GM18861 (cell line): ENCODE results near the gene NEU1.
"Not testable (repeated sequence)": the region's sequence is repeated elsewhere in the genome, so short reads cannot be mapped to it uniquely, and the experiment has no call there.

Source experiments
- ATAC-seq: cut with Tn5 transposase; IDR thresholded peaks from one replicate; pipeline ENCODE4 v1.9.1; 2021; ENCODE audit not compliant: unreplicated experiment

The NEU1 gene

GRCh38 chr6:31847276-31847978 is 15.2 kb downstream of the NEU1 start:
- no peak for ATAC-seq

GRCh38 chr6:31844507-31844906 is 18.1 kb downstream of the NEU1 start:
- ATAC-seq, result no peak

DNA sequence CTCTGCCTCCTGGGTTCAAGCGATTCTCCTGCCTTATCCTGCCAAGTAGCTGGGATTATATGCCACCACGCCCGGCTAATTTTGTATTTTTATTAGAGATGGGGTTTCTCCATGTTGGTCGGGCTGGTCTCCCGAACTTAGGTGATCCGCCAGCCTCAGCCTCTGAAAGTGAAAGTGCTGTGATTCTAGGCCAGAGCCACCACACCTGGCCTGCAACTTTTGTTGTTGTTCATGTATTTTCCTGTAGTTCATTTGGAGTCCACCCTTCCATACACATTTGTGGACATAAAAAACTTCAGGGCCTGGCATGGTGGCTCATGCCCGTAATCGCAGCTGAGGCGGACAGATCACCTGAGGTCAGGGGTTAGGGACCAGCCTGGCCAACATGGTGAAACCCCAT is 20.6 kb downstream of the NEU1 start:
- no peak for ATAC-seq

DNA sequence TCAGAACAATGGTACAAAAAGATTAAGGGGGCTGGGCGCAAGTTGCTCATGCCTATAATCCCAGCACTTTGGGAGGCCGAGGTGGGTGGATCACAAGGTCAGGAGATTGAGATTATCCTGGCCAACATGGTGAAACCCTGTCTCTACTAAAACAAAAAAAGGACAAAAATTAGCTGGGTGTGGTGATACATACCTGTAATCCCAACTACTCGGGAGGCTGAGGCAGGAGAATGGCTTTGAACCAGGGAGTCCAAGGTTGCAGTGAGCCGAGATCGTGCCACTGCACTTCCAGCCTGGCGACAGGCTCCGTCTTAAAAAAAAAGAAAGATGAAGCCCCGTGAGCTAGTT is 22.9 kb downstream of the NEU1 start:
- not testable (repeated sequence) for ATAC-seq

- no peak for ATAC-seq
Observed at GRCh38 chr6:31838968-31839367, 23.7 kb downstream of the NEU1 start.

GRCh38 chr6:31838114-31838553 is 24.5 kb downstream of the NEU1 start:
- not testable (repeated sequence) for ATAC-seq

DNA sequence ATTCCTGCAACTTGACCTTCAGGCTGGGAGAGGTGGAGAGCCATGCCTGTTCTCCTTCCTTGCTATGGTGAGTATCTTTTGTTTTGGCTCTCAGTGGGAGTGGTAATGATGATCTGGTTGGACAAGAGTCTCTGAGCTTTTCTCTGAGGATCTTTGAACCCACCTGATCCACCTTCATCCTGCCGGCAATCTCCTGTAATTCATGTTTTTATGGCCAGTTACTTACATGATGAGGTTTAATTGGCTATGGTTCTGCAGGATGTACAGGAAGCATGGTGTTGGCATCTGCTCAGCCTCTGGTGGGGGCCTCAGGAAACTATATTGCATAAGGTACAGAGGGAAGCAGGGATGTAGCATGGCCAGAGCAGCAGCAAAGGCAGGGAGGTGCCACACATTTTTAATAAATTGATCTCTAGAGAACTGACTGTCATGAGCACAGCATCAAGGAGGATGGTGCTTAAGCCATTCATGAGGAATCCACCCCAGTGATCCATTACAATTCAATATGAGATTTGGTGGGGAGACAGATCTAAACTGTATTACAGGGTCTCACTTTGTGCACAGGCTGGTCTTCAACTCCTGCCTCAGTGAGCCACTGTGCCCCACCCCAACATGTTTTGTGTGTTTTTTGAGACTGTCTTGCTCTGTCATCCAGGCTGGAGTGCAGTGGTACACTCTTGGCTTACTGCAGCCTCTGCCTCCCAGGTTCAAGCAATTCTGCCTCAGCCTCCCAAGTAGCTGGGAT is 25.1 kb downstream of the NEU1 start:
- ATAC-seq, result no peak

DNA sequence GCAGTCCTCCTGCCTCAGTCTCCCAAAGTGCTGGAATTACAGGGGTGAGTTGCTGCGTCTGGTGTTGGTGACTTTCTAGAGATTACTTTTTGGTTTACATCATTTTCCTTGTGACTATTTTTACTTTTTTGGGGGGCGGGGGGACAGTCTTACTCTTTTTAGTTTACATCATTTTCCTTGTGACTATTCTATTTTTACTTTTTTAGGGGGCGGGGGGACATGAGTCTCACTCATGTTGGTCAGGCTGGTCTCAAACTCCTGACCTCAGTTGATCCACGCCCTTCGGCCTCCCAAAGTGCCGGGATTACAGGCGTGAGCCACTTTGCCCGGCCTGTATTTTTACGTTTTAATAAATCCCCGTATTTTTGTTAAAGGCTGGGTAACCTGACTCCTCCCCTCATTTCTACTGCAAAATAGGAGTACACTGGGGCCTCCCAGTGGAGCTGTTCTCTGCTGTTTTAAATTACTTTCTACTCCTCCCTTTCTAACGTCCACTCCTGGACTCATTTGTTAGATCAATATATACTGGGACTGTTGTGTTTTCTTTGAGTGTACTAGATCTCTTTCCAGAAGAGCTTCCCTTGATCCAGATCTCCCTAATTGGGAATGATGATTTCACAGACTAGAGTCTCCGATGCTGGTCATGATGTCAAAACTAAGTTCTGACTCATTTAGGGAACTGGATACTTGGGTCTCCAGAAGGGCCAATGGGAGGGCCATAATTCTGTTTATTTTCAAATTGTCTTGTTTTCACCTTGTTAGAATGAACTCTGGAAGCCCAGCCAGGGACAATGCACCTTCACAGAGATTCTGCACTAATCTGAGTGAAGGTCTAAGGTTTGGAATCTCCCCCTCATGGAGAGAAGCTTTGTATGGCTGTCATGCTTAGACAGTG is 25.9 kb downstream of the NEU1 start:
- no peak for ATAC-seq

- ATAC-seq, result no peak
Observed at GRCh38 chr6:31836047-31836473, 26.6 kb downstream of the NEU1 start.

DNA sequence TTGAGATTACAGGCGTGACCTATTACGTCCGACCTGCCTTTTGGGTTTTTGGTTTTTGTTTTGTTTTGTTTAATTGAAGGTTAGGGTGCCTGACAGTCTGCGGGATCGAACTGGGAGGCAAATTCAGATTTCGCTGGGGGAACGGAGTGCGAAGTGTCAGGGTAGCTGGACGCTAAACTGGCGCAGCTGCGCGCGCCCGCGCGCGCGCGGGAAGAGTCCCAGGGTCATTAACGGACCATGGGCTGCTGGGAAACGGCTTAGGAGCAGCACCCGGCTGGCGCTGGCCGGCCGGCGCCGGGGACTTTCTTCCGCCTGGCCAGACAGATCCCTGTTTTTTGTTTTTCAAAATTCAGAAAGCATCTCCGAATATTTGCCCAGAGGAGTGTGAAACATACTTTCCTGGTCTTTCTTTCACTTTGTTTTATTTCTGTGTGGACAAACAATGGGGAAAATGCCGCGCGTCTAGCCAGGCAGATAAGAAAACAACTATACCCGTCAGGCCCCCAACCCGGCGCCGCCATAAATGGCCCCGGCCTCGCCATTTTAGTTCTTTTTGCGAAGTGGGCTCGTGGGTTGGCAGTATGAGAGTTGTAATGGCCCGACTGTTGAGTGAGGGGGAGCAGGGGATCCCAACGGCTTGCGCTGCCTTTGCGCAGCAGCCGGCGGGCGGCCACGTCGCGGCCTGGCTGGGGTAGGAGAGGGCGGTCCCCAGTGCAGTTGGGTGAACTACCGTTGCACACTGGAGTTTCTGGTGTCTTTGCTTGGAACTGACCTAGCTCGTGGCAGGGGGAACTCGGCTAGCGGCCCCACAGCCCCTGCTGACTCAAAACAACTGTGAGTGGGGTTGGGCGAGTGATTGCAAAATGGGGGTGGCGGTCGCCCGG is 28.0 kb downstream of the NEU1 start:
- no peak for ATAC-seq

DNA sequence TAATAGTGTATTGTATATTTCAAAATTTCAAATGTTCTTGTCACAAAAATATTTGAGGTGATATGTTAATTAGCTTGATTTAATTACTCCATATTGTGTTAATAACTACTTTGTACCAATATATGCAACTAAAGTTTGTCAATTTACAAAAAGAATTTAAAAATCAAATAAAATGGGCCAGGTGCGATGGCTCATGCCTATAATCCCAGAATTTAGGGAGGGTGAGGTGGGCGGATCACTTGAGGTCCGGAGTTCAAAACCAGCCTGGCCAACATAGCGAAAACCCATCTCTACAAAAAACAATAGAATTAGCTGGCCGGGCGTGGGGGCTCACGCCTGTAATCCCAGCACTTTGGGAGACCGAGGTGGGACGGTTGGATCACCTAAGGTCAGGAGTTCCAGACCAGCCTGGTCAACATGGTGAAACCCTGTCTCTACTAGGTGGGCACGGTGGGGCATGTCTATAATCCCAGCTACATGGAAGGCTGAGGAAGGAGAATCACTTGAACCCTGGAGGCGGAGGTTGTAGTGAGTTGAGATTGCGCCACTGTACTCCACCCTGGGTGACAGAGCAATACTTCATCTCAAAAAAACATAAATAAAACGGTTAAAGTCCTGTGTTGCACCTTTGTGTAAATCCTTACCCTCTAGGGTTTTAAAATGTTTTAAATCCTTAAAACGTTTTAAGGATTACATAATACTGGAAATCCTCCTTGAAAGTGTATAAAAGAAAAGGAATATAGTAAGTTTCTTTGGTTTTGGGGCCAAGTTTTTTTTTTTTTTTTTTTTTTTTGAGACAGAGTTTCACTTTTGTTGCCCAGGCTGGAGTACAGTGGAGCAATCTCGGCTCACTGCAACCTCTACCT is 31.0 kb downstream of the NEU1 start:
- ATAC-seq, result no peak

- ATAC-seq, result no peak
Observed at GRCh38 chr6:31830886-31831335, 31.7 kb downstream of the NEU1 start.

DNA sequence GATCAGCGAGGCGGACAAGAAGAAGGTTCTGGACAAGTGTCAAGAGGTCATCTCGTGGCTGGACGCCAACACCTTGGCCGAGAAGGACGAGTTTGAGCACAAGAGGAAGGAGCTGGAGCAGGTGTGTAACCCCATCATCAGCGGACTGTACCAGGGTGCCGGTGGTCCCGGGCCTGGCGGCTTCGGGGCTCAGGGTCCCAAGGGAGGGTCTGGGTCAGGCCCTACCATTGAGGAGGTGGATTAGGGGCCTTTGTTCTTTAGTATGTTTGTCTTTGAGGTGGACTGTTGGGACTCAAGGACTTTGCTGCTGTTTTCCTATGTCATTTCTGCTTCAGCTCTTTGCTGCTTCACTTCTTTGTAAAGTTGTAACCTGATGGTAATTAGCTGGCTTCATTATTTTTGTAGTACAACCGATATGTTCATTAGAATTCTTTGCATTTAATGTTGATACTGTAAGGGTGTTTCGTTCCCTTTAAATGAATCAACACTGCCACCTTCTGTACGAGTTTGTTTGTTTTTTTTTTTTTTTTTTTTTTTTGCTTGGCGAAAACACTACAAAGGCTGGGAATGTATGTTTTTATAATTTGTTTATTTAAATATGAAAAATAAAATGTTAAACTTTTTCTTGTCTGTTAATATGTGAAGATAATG is 32.9 kb downstream of the NEU1 start:
- no peak for ATAC-seq

GRCh38 chr6:31827286-31828079 is 35.1 kb downstream of the NEU1 start, which contains the start of gene HSPA1B:
HSPA1B (plus strand) TSS chr6:31827738; CDS start chr6:31827951, 213 bp downstream.
- ATAC-seq, result peak; percentile 60

- ATAC-seq, result no peak
Observed at GRCh38 chr6:31826793-31827285, 35.8 kb downstream of the NEU1 start.

- no peak for ATAC-seq
Observed at GRCh38 chr6:31825553-31825952, 37.1 kb downstream of the NEU1 start.

DNA sequence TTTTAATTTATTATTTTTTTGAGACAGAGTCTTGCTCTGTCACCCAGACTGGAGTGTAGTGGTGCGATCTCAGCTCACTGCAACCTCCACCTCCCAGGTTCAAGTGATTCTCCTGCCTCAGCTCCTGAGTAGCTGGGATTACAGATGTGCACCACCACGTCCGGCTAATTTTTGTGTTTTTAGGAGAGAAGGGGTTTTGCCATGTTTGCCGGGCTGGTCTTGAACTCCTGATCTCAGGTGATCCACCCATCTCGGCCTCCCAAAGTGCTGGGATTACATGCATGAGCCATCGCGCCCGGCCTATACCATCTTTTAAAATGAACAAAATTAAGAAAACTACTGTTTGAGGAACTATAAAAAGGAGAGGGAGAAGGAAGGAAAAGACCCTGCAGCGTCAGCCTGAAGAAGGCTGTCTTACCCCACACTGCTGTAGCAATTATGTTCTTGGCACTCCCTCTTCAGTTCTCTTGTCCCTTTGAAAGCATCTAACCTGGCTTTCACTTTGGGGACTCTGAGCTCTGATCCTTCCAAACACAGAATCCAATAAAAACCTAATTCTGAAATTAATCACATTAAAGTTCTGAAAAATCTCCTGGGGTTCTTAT is 38.9 kb downstream of the NEU1 start:
- ATAC-seq, result not testable (repeated sequence)
